HUES6 (cell line): ENCODE measurements around the gene CDA.
A peak's percentile ranks its signal among the peaks of the same experiment; 100 is the strongest.

Source experiments
- H3K27ac ChIP-seq: 2 replicates; pipeline ENCODE4 v1.7.0; 2013; ENCODE audit warnings: low read depth, mild to moderate bottlenecking, low read length, inconsistent platforms
- H3K27me3 ChIP-seq: 2 replicates; pipeline ENCODE4 v1.6.1; 2013; ENCODE audit warnings: low read length; ENCODE audit not compliant: control insufficient read depth, insufficient read depth
- H3K36me3 ChIP-seq: 2 replicates; pipeline ENCODE4 v1.6.1; 2013; ENCODE audit warnings: low read length; ENCODE audit not compliant: control insufficient read depth, insufficient read depth
- H3K4me1 ChIP-seq: 2 replicates; pipeline ENCODE4 v1.6.1; 2013; ENCODE audit warnings: low read length; ENCODE audit not compliant: control insufficient read depth, insufficient read depth
- H3K4me3 ChIP-seq: 2 replicates; pipeline ENCODE4 v1.5.1; 2013; ENCODE audit warnings: low read depth, low read length
- H3K9ac ChIP-seq: one replicate; pipeline ENCODE4 v1.6.1; 2013; ENCODE audit warnings: mild to moderate bottlenecking, low read length
- H3K9me3 ChIP-seq: 2 replicates; pipeline ENCODE4 v1.6.1; 2013; ENCODE audit warnings: low read depth, low read length; ENCODE audit not compliant: control insufficient read depth, insufficient read depth

The CDA gene

DNA sequence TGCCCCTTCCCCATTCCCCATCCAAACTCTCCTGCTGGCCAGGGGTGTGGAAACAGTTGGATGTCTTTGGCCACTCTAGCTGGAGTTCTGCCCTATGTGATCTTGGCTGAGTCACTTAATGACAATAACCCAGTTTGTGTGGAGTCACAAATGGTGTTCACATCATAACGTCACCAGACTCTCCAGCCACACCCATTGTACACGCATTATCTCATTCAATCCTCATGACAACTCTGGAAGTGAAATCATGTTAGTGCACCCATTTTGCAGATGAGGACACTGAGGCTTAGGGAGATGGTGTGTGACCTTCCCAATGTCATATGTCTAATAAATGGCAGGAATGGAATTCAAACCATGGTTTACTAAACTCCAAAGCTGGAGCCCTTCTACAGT lies 1.2 kb upstream of the CDA start:
- Histone ChIP-seq H3K4me1 (peaks cover 31% of the 10 kb centered on the region), H3K4me3 (no peak overlapping the region), H3K9ac (no peak overlapping the region), H3K9me3 (no peaks in the 10 kb centered on the region), H3K36me3 (no peaks in the 10 kb centered on the region), H3K27ac (no peak overlapping the region), H3K27me3 (no peaks in the 10 kb centered on the region)

DNA sequence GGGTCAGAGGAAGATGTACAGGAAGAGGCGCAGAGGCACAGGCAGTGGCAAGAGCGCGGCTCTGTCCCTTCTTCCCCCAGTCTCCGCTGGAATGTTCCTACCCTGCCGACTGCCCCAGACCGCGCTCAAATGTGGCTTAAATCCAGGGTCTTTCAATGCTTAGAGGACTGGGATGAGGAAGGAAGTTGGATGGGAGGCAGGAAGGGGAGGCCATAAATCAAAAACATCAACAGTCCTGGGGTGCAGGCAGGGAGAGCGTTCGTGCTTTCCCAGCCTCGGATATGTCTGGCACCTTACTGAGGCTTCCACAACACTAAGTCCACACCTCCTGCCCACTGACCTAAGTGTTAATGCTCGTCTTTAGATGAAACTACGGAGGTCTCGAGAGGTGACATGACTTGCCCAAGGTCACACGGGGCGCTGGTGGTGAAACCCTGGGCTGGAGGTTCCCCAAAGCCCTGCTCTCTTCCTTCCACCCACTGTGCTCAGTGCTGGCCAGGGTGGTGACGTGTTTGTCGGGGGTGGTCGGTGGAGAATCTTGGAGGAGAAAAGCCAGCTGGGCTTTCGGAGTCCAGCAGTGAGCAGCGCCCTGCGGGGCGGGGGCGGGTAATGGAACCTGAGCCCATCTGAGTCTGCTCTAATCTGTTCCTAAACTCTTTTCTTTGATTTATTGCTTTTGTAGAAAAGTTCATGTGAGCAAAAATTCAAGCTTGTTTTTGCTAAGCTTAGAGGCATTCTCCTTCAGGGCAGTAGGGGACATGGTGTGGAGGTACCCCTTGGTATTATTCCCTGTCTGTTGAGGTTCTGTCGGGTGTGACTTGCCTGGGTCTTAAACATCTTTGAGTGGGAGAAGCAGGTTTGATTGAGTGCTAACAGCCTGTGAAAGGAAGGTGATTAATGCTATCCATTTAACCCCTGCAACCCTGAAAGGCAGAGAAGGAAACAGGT lies 708 bp downstream of the CDA start:
- peak overlapping the region; percentile 51 for H3K4me3 ChIP-seq
- H3K27ac ChIP-seq: no peak overlapping the region; the same call in 1 of the 2 replicates
- H3K27me3 ChIP-seq: no peaks in the 10 kb centered on the region
- peak overlapping the region; percentile 47 for H3K9ac ChIP-seq
- peaks cover 29% of the 10 kb centered on the region for H3K4me1 ChIP-seq
- H3K9me3 ChIP-seq: no peaks in the 10 kb centered on the region
- H3K36me3 ChIP-seq: no peaks in the 10 kb centered on the region

DNA sequence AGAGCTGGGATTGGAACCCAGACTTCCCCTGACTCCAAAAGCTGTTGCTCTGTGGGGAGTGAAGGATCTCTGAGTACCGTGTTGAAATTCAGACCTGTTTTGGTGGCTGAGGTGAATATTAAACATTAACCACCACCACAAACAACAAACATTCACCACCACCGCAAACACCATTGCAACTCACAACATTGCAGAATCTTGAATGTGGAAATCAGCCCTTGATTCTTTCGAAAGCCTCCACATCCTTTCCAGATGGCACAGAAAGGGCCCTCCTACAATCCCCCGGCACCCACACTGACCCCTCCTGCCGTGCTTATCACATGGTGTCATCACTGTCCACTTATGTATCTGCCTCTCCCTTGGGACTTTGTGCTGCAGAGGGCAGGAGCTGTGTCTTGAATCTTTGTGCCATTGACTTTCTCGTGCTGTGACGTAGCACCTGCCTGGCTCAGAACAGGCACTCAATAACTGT lies 1.4 kb downstream of the CDA start:
- Histone ChIP-seq H3K9ac (no peak overlapping the region), H3K27me3 (no peaks in the 10 kb centered on the region), H3K9me3 (no peaks in the 10 kb centered on the region)

GRCh38 chr1:20593756-20594155 lies 4.9 kb downstream of the CDA start:
- Histone ChIP-seq H3K9me3 (no peaks in the 10 kb centered on the region), H3K4me3 (no peak overlapping the region), H3K9ac (no peak overlapping the region), H3K36me3 (no peaks in the 10 kb centered on the region), H3K27ac (no peak overlapping the region), H3K27me3 (no peaks in the 10 kb centered on the region), H3K4me1 (peaks cover 24% of the 10 kb centered on the region)

More for the DNA sequence above, 1.4 kb downstream of the CDA start:
- Histone ChIP-seq H3K4me1 (peaks cover 31% of the 10 kb centered on the region), H3K27ac (no peak overlapping the region), H3K4me3 (peak overlapping the region; percentile 51; the same call in 1 of the 2 replicates), H3K36me3 (no peaks in the 10 kb centered on the region)

GRCh38 chr1:20594746-20595145 lies 5.8 kb downstream of the CDA start:
- Histone ChIP-seq H3K36me3 (no peaks in the 10 kb centered on the region), H3K27ac (no peak overlapping the region), H3K9ac (no peak overlapping the region), H3K9me3 (no peaks in the 10 kb centered on the region), H3K4me1 (peaks cover 16% of the 10 kb centered on the region), H3K27me3 (no peaks in the 10 kb centered on the region), H3K4me3 (no peak overlapping the region)

DNA sequence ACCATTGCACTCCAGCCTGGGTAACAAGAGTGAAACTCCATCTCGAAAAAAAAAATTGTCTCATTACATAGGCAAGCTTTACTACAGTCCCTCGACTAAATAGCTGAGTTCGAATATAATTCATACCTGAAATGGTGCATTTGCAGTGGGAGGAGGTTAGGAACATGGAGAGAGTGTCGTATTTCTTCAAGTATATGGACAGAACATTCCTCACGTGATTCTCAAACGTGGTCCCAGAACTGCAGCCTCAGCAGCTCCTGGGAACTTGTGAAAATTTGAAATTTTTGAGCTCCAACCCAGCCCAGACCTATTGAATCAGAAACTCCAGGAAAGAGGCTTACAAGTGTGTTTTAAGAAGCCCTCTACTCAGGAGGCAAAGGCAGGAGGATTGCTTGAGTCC lies 7.2 kb downstream of the CDA start:
- peaks cover 6% of the 10 kb centered on the region; the same call in 1 of the 2 replicates for H3K4me1 ChIP-seq
- H3K36me3 ChIP-seq: no peaks in the 10 kb centered on the region
- no peaks in the 10 kb centered on the region for H3K9me3 ChIP-seq
- H3K27me3 ChIP-seq: no peaks in the 10 kb centered on the region
- no peak overlapping the region for H3K27ac ChIP-seq
- no peak overlapping the region for H3K4me3 ChIP-seq
- H3K9ac ChIP-seq: no peak overlapping the region

DNA sequence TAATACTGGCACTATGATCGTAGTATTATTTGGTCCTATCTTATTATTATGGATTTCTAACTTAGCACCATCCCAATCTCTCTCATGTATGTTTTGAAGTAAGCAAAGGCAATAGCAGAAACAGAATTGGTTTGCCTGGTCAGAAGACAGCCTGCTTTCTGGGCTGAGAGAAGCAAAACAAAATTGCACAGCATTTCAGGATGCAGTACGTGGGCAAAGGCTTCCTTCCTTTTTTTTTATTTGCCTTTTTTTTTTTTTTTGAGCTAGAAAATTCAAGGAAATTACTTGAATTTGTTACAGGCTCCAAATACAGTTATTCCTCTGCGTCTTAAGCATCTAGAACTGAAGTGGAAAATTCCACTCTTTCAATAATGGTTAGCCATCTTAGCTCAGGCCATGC lies 8.8 kb downstream of the CDA start:
- H3K36me3 ChIP-seq: no peaks in the 10 kb centered on the region
- no peak overlapping the region for H3K9ac ChIP-seq
- H3K4me1 ChIP-seq: peaks cover 6% of the 10 kb centered on the region; the same call in 1 of the 2 replicates
- H3K4me3 ChIP-seq: no peak overlapping the region
- H3K27me3 ChIP-seq: no peaks in the 10 kb centered on the region
- no peaks in the 10 kb centered on the region for H3K9me3 ChIP-seq
- H3K27ac ChIP-seq: no peak overlapping the region

GRCh38 chr1:20600156-20600555 lies 11.3 kb downstream of the CDA start:
- Histone ChIP-seq H3K9ac (no peak overlapping the region), H3K27ac (no peak overlapping the region)

GRCh38 chr1:20601129-20601825 lies 12.4 kb downstream of the CDA start:
- no peaks in the 10 kb centered on the region for H3K9me3 ChIP-seq
- no peaks in the 10 kb centered on the region for H3K4me1 ChIP-seq
- H3K36me3 ChIP-seq: no peaks in the 10 kb centered on the region
- no peak overlapping the region for H3K4me3 ChIP-seq
- H3K27me3 ChIP-seq: no peaks in the 10 kb centered on the region
- no peak overlapping the region for H3K27ac ChIP-seq
- H3K9ac ChIP-seq: no peak overlapping the region

More at GRCh38 chr1:20600156-20600555, 11.3 kb downstream of the CDA start:
- Histone ChIP-seq H3K4me1 (peaks cover 3% of the 10 kb centered on the region; the same call in 1 of the 2 replicates), H3K9me3 (no peaks in the 10 kb centered on the region), H3K36me3 (no peaks in the 10 kb centered on the region), H3K4me3 (no peak overlapping the region), H3K27me3 (no peaks in the 10 kb centered on the region)

DNA sequence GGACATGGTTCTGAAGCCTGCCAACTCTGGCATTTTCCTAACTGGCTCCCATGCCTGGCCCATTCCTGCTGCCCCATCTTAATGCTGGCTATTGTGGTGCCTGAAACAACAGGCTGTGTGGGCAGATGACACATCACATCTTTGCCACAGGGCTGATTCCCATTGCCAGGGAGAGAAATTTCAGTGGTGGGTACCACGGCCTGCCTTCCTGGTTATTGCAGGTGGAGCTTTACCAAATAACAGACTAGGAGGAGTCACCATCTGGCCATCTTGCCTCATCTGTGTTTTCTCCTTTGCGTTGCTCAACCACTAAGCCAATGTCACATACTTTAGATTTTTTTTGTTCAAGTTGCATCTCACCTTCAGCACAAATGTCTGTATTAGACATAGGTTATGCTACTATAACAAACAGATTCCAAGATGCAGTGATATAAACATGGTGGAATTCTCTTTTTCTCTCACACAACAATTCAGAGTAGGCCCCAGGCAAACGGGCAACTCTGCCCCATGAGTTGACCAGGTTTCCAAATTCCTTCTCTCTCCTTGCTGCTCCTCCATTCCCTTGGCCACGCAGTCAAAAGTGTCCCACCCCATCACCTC lies 14.1 kb downstream of the CDA start:
- H3K27ac ChIP-seq: no peak overlapping the region
- no peak overlapping the region for H3K4me3 ChIP-seq
- no peaks in the 10 kb centered on the region for H3K4me1 ChIP-seq
- no peak overlapping the region for H3K9ac ChIP-seq
- H3K36me3 ChIP-seq: no peaks in the 10 kb centered on the region
- no peaks in the 10 kb centered on the region for H3K27me3 ChIP-seq
- H3K9me3 ChIP-seq: no peaks in the 10 kb centered on the region
